ENCODE measurements around the gene LAMA1. TPM values are rescaled to one million over a fixed set of nuclear protein-coding genes. Genes with fewer than 3 reads are reported as not detected.

LAMA1 gene
- total RNA-seq, 6 donors from 2014 or later: 0.89 to 3.1 (median 1.5) TPM

DNA sequence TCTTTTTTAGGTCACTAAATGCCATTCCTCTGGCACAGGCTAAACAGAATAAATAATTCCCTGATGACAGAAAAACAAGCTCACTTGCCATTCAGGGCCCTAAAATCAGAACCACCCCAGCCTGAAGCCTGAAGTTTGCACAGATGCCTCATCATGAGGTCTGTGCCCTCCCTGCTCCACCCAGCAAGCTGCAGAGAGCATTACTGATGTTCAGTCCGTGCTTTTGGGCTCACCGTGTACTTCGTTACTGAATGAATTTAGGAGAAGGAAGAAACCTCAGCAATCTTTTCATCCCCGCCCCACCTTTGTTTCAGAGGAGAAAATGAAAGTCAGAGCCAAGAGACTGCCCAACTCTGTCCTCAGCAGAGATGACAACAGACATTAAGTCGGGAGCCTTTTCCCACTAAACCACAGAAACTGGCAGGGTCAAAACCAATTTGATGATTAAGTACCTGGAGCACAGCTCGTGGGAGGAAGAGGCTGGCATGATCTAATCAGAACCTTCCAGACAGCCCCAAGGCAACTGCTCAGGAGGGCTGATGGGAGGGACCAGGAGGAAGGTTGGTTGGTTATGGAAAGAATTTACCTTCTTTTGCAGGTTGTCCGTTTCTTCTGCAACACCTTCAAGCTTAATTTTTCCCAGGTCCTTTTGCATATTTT is 122.7 kb downstream of the LAMA1 start:
- TF ChIP-seq POLR2AphosphoS5 (IDR thresholded peaks at IDR 0.05): no peak
- no peak for TF ChIP-seq CTCF (IDR thresholded peaks at IDR 0.05)
- no peak for TF ChIP-seq POLR2A (IDR thresholded peaks at IDR 0.05)
- TF ChIP-seq EP300 (IDR thresholded peaks at IDR 0.05): no peak
- 41 to 49% methylated on average over 7 of the region's 7 CpGs for WGBS, 2 donors
- H3K4me3 ChIP-seq: no peak overlapping the region
- H3K4me1 ChIP-seq: peaks cover 0 to 3% (median 0%) of the 10 kb centered on the region in 4 donors
- no peaks in the 10 kb centered on the region for H3K9me3 ChIP-seq
- no peaks in the 10 kb centered on the region for H3K36me3 ChIP-seq
- DNase-seq (no peak), ATAC-seq (ENCODE audit: low FRiP score in 2 of 2) (no peak)
- H3K27me3 ChIP-seq: no peaks in the 10 kb centered on the region
- H3K27ac ChIP-seq: no peak overlapping the region

DNA sequence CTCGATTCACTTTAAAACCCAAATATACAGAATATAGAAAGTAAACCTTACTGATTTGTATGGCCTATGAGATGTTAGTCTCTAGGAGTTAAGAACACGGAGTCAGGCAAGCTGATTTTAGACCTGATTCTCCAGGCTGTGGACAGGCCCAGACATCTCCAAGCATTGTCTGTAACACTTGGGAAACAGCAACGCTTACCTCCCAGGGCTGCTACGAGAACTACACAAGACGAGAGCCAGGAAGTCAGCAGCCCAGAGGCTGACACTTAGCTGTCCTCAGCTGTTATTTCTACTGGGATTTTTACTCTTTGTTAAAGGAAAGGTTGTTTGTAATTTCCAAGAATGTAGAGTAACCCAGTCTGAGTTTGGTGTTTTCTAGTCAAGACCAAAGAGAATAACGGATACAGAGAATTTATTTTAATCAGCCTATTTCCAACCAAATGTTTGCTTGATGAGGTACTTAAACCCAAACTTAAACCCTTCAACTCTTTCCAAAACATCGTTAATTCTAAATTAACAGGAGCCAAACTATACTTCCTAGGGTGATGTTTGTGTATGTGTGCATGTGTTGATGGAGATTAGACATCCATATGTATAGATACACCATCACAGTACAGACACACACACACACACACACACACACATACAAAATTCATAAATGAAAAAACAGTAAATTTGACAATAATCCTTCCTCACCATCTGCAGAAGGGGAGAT is 123.4 kb downstream of the LAMA1 start:
- Histone ChIP-seq H3K36me3 (no peaks in the 10 kb centered on the region), H3K9me3 (no peaks in the 10 kb centered on the region), H3K27ac (no peak overlapping the region), H3K4me3 (no peak overlapping the region), H3K4me1 (peaks cover 0 to 3% (median 0%) of the 10 kb centered on the region in 4 donors), H3K27me3 (no peaks in the 10 kb centered on the region)
- WGBS, 2 donors: 71 to 77% methylated on average over 7 of the region's 7 CpGs
- ATAC-seq (ENCODE audit: low FRiP score in 2 of 2) (no peak), DNase-seq (no peak)
- no peak for TF ChIP-seq POLR2A (IDR thresholded peaks at IDR 0.05)
- TF ChIP-seq CTCF (IDR thresholded peaks at IDR 0.05): no peak

DNA sequence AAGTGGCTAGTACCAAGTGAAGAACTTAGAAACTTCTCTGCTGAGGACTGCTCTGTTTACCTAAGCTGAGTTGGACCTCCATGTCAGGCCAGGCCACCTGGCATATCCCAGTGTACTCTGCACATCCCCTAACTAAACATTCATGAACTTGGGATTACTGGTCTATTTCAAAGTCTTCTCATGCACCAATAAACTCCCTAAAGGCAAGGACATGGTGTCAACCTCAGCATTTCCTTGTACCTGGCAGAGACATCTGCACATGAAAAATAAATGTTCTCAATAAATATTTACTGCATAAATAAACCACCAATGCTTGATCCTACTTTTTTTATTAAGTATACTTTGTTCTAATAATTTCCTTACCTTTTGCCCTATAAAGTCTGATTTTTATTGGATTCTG is 124.8 kb downstream of the LAMA1 start:
- Histone ChIP-seq H3K27me3 (no peaks in the 10 kb centered on the region), H3K4me3 (no peak overlapping the region), H3K27ac (no peak overlapping the region), H3K36me3 (no peaks in the 10 kb centered on the region), H3K4me1 (peaks cover 0 to 3% (median 0%) of the 10 kb centered on the region in 4 donors), H3K9me3 (no peaks in the 10 kb centered on the region)
- ATAC-seq (ENCODE audit: low FRiP score in 2 of 2): no peak
- TF ChIP-seq POLR2AphosphoS5 (IDR thresholded peaks at IDR 0.05): no peak
- TF ChIP-seq POLR2A (IDR thresholded peaks at IDR 0.05): no peak
- no peak for TF ChIP-seq CTCF (IDR thresholded peaks at IDR 0.05)
- TF ChIP-seq EP300 (IDR thresholded peaks at IDR 0.05): no peak
- DNase-seq: no peak

DNA sequence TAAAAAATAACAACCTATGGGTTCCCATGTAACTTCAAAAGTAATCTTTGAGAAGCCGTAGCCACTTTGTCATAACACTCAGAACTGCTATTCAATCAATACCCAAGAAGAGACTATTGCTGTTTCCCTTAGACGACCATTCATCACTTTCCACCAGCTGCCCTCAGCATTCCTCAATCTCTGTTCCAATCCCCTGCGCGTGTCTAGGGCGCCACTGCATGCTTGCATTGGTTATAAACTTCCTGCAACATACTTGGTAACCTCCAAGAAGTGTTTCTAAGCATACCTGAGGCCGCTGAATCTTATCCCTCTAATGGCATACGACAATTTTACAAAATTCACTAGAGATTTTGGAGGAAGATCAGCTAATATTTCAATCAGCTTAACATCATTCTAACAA is 134.2 kb downstream of the LAMA1 start:
- 70 to 82% methylated on average over 7 of the region's 7 CpGs for WGBS, 2 donors
- ATAC-seq (ENCODE audit: low FRiP score in 2 of 2): no peak
- Histone ChIP-seq H3K27ac (no peak overlapping the region), H3K4me1 (no peaks in the 10 kb centered on the region), H3K9me3 (no peaks in the 10 kb centered on the region), H3K36me3 (no peaks in the 10 kb centered on the region), H3K27me3 (no peaks in the 10 kb centered on the region), H3K4me3 (no peak overlapping the region)
- no peak for DNase-seq
- no peak for TF ChIP-seq POLR2AphosphoS5 (IDR thresholded peaks at IDR 0.05)
- TF ChIP-seq CTCF (IDR thresholded peaks at IDR 0.05): no peak
- no peak for TF ChIP-seq EP300 (IDR thresholded peaks at IDR 0.05)
- no peak for TF ChIP-seq POLR2A (IDR thresholded peaks at IDR 0.05)

GRCh38 chr18:6982398-6982797 is 135.2 kb downstream of the LAMA1 start:
- TF ChIP-seq POLR2AphosphoS5 (IDR thresholded peaks at IDR 0.05) (no peak), POLR2A (IDR thresholded peaks at IDR 0.05) (no peak), CTCF (IDR thresholded peaks at IDR 0.05) (no peak), EP300 (IDR thresholded peaks at IDR 0.05) (no peak)
- WGBS, 2 donors: 81 to 86% methylated on average over 10 of the region's 10 CpGs
- DNase-seq (no peak), ATAC-seq (ENCODE audit: low FRiP score in 2 of 2) (no peak)
- Histone ChIP-seq H3K9me3 (no peaks in the 10 kb centered on the region), H3K36me3 (no peaks in the 10 kb centered on the region), H3K27me3 (no peaks in the 10 kb centered on the region), H3K4me1 (no peaks in the 10 kb centered on the region), H3K27ac (no peak overlapping the region), H3K4me3 (no peak overlapping the region)
